COLO668 (cell line): Measurements from ENCODE around the gene TRIM64.
"Not testable (repeated sequence)": the region's sequence is repeated elsewhere in the genome, so short reads cannot be mapped to it uniquely, and the experiment has no call there.

Experiments used
- DNase-seq: peaks from one replicate; lab custom pipeline; 2025; ENCODE audit not compliant: unreplicated experiment; lab: John Stamatoyannopoulos, UW

TRIM64 gene, protein sequence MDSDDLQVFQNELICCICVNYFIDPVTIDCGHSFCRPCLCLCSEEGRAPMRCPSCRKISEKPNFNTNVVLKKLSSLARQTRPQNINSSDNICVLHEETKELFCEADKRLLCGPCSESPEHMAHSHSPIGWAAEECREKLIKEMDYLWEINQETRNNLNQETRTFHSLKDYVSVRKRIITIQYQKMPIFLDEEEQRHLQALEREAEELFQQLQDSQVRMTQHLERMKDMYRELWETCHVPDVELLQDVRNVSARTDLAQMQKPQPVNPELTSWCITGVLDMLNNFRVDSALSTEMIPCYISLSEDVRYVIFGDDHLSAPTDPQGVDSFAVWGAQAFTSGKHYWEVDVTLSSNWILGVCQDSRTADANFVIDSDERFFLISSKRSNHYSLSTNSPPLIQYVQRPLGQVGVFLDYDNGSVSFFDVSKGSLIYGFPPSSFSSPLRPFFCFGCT

GRCh38 chr11:89965737-89966136, at the start of gene TRIM64:
Gene TRIM64 (plus strand): TSS chr11:89966037. CDS start chr11:89968504, 2,467 bp downstream.
- not testable (repeated sequence) for DNase-seq

DNA sequence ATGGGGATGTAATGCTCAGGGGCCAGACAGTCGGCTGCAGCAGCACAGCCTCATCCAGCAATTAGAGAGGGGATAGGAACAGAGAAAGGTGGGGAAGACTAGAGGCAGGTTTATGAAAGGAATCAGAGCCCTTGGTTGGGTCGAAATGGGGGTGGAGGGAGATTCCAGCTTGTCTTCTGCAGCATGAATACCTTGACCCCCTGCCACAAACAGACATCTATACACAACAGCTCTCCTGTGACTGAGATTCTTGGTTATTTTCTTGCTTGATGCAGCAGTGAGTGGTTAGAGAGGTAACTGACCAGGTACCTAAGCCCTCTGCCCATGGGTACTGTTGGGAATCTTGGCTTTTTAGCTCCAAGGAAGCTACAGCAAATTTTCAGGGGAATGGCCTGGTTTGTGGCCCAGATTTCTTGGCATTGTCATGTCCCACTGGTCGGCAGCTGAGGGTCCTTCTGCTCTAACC, 43.6 kb upstream of the TRIM64 start, which contains the start of gene TRIM49D1:
Gene TRIM49D1, minus strand, starts transcription at position 51 of the 466 bp plus-strand sequence. CDS start 4,535 bp downstream, outside the sequence.
- no peak for DNase-seq

GRCh38 chr11:89923764-89924163, 42.1 kb upstream of the TRIM64 start, which contains the start of gene TRIM49D2:
Gene TRIM49D2 (plus strand): TSS chr11:89924064. CDS start chr11:89926762, 2,698 bp downstream.
- not testable (repeated sequence) for DNase-seq

GRCh38 chr11:89960833-89961232, 5.0 kb upstream of the TRIM64 start:
- DNase-seq: not testable (repeated sequence)
